Fibroblast of pulmonary artery (primary cell): ENCODE results near the gene TADA1.

Experiments
- DNase-seq: peaks from one replicate; pipeline ENCODE4 v3.0.0-alpha.2; 2010; ENCODE audit warnings: low read depth
- H3K4me3 ChIP-seq: replicated peaks from 2 replicates; pipeline ENCODE4 v1.5.1; 2011; ENCODE audit warnings: low read depth, mild to moderate bottlenecking, control low read depth, low read length, moderate library complexity
- CTCF ChIP-seq: IDR thresholded peaks from 2 replicates; pipeline ENCODE4 v1.5.1; 2011; ENCODE audit warnings: mild to moderate bottlenecking, control low read depth, low read length, inconsistent platforms; ENCODE audit errors: missing control alignments

Gene TADA1

GRCh38 chr1:166915042-166915441, 39.0 kb upstream of the TADA1 start:
- no peak for DNase-seq
- no peak overlapping the region for H3K4me3 ChIP-seq
- no peak for TF ChIP-seq CTCF

GRCh38 chr1:166914111-166914510, 38.0 kb upstream of the TADA1 start:
- no peak for DNase-seq
- no peak for TF ChIP-seq CTCF
- no peak overlapping the region for H3K4me3 ChIP-seq

DNA sequence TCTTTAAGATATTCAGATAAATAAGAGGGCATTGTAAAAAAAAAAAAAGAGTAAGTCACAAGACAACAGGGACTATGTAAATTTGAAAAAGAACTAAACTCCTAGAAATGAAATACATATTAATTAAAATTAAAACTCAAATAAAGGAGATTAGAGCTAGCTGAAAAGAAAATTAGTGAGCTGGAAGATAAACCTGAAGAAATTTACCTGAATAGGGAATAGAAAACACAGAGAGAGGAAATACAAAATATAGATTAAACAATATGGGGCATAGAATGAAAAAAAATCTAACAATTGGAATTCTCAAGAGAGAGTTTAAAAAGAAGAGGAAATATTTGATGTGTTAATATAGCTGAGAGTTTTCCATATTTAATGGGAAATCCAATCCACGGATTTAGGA, 35.6 kb upstream of the TADA1 start:
- DNase-seq, result no peak
- no peak for TF ChIP-seq CTCF
- no peak overlapping the region for H3K4me3 ChIP-seq

DNA sequence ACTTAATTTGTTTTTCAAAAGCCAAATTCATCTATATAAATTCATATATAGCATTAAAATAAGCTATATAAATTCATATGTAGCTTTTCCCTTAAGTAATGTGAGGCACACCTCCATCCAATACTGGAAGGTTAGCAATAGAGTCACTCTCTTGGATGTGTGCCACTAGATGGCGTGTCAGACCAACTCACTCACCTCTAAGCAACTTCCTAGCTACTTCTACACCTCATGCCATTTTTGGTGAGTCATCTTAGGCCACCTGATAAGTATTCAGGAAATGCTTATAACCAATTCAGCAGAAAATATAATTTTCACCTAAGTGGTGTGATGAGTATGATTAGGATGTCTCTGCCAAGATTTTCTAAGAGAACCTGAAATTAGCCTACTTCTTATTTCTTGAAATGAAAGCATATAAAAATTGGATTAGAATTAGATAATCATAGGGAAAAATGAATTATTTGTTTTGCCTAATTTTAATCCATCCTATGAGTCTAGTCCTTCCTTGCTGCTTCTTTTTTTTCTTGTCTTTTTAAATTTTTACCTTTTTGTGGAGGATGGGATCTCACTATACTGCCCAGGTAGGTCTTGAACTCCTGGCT, 34.4 kb upstream of the TADA1 start:
- no peak overlapping the region for H3K4me3 ChIP-seq
- DNase-seq, result peak; percentile 91
- TF ChIP-seq CTCF, result peak; percentile 72

GRCh38 chr1:166908942-166909341, 32.9 kb upstream of the TADA1 start:
- DNase-seq, result peak; percentile 10
- H3K4me3 ChIP-seq, result no peak overlapping the region
- no peak for TF ChIP-seq CTCF

GRCh38 chr1:166907763-166908162, 31.7 kb upstream of the TADA1 start:
- no peak for DNase-seq
- no peak overlapping the region for H3K4me3 ChIP-seq
- no peak for TF ChIP-seq CTCF

GRCh38 chr1:166907051-166907450, 31.0 kb upstream of the TADA1 start:
- TF ChIP-seq CTCF, result no peak
- DNase-seq, result no peak
- H3K4me3 ChIP-seq, result no peak overlapping the region
